Thoracic aorta (tissue), 2 donors: ENCODE data around the gene UBE2F. TPM values are rescaled to one million over a fixed set of nuclear protein-coding genes. Genes with fewer than 3 reads are reported as not detected.

Experiments
- ATAC-seq: fragments of 150-250 bp; one replicate; pipeline ENCODE4 v1.8.0; 2017; ENCODE audit warnings: low read depth; ENCODE audit not compliant: insufficient number of reproducible peaks, low FRiP score
- DNase-seq: peaks from one replicate; pipeline ENCODE4 v3.0.0-alpha.2; 2020; ENCODE audit warnings: low spot score
- H3K27ac ChIP-seq, 2 donors: fragments of 200-600 bp; sonication (generic); 1 replicate in 1 of 2; 2 replicates in 1 of 2; pipeline ENCODE4 v1.5.1; 2016; ENCODE audit warnings: mild to moderate bottlenecking in 2 of 2, moderate library complexity in 2 of 2
- H3K27me3 ChIP-seq: fragments of 200-600 bp; sonication (generic); replicated peaks from 2 replicates; pipeline ENCODE4 v1.6.0; 2016; ENCODE audit warnings: mild to moderate bottlenecking; ENCODE audit not compliant: insufficient read depth
- H3K36me3 ChIP-seq: fragments of 200-600 bp; sonication (generic); one replicate; pipeline ENCODE4 v1.5.1; 2016
- H3K4me1 ChIP-seq, 2 donors: fragments of 200-600 bp; sonication (generic); 1 replicate in 1 of 2; 2 replicates in 1 of 2; pipeline versions ENCODE4 v1.5.1 to v1.6.0; 2016; ENCODE audit warnings: low read depth in 2 of 2, mild to moderate bottlenecking in 1 of 2; ENCODE audit not compliant: control insufficient read depth in 1 of 2
- H3K4me3 ChIP-seq: fragments of 200-600 bp; sonication (generic); 2 replicates; pipeline ENCODE4 v1.5.1; 2016; ENCODE audit warnings: mild to moderate bottlenecking
- H3K9me3 ChIP-seq: fragments of 200-600 bp; sonication (generic); 2 replicates; pipeline ENCODE4 v1.5.1; 2016
- CTCF ChIP-seq: fragments of 200-600 bp; sonication (generic); IDR thresholded peaks from one replicate; pipeline ENCODE4 v1.5.1; 2019; ENCODE audit warnings: antibody characterized with exemption
- total RNA-seq, 2 donors: library from RNA; depleted of rRNA; stranded (reverse); fragments of >200 nt; gene quantifications; one replicate each; pipeline versions ENCODE4 v1.1.0 to v1.2.3, GENCODE V29; 2016

The UBE2F gene
- total RNA-seq, 2 donors from 2014 or later = 51.9 to 69.3 TPM

- Histone ChIP-seq H3K4me3 (no peak overlapping the region), H3K27ac (no peak overlapping the region), H3K36me3 (peaks cover 5% of the 10 kb centered on the region), H3K4me1 (peaks cover 8 to 33% of the 10 kb centered on the region in 2 donors), H3K9me3 (no peaks in the 10 kb centered on the region), H3K27me3 (no peaks in the 10 kb centered on the region)
- ATAC-seq (no peak), DNase-seq (no peak)
- no peak for TF ChIP-seq CTCF
Observed at GRCh38 chr2:237971661-237972060, 4.8 kb downstream of the UBE2F start.

GRCh38 chr2:237972211-237972610, 5.4 kb downstream of the UBE2F start:
- Histone ChIP-seq H3K9me3 (no peaks in the 10 kb centered on the region), H3K4me3 (no peak overlapping the region), H3K4me1 (peaks cover 8 to 37% of the 10 kb centered on the region in 2 donors), H3K36me3 (peaks cover 6% of the 10 kb centered on the region), H3K27me3 (no peaks in the 10 kb centered on the region), H3K27ac (no peak overlapping the region)
- TF ChIP-seq CTCF = no peak
- ATAC-seq (no peak), DNase-seq (no peak)

GRCh38 chr2:237972936-237973335, 6.1 kb downstream of the UBE2F start:
- Histone ChIP-seq H3K4me1 (peaks cover 5 to 40% of the 10 kb centered on the region in 2 donors), H3K4me3 (no peak overlapping the region), H3K36me3 (peaks cover 8% of the 10 kb centered on the region), H3K27me3 (no peaks in the 10 kb centered on the region), H3K27ac (no peak overlapping the region), H3K9me3 (no peaks in the 10 kb centered on the region)
- no peak for TF ChIP-seq CTCF
- DNase-seq = no peak
- no peak for ATAC-seq

GRCh38 chr2:237977380-237977779, 10.6 kb downstream of the UBE2F start:
- Histone ChIP-seq H3K9me3 (no peaks in the 10 kb centered on the region), H3K36me3 (peaks cover 8% of the 10 kb centered on the region), H3K4me3 (no peak overlapping the region), H3K27me3 (no peaks in the 10 kb centered on the region), H3K4me1 (peaks cover 9 to 30% of the 10 kb centered on the region in 2 donors), H3K27ac (no peak overlapping the region)
- TF ChIP-seq CTCF = no peak
- ATAC-seq (no peak), DNase-seq (no peak)

GRCh38 chr2:237978058-237978712, 11.4 kb downstream of the UBE2F start:
- ATAC-seq = no peak
- Histone ChIP-seq H3K27ac (no peak overlapping the region), H3K4me3 (no peak overlapping the region), H3K4me1 (peaks cover 9 to 30% of the 10 kb centered on the region in 2 donors), H3K36me3 (peaks cover 8% of the 10 kb centered on the region), H3K9me3 (no peaks in the 10 kb centered on the region), H3K27me3 (no peaks in the 10 kb centered on the region)
- TF ChIP-seq CTCF = no peak
- DNase-seq = no peak
